Endothelial cell of umbilical vein (primary cell): ENCODE measurements around the gene PPIP5K1. TPM values are rescaled to one million over a fixed set of nuclear protein-coding genes. Genes with fewer than 3 reads are reported as not detected.

Experiments used
- BruUV-seq: library from RNA; stranded (reverse); fragments of 400-500 nt; replicated peaks from 2 replicates; lab custom pipeline; 2021; lab: Mats Ljungman, UMichigan
- CTCF ChIA-PET: fragments of 300-600, 350-600 bp; sonication (Branson Sonifier 250); formaldehyde crosslinking; loops from one replicate; lab custom pipeline; 2021; ENCODE audit warnings: antibody characterized with exemption, inconsistent platforms; lab: Charles Lee
- POLR2A ChIA-PET: fragments of 300-600, 350-600 bp; sonication (Branson Sonifier 250); formaldehyde crosslinking; loops from one replicate; lab custom pipeline; 2021; ENCODE audit warnings: antibody characterized with exemption, inconsistent platforms; lab: Charles Lee
- DNase-seq: peaks from one replicate; pipeline ENCODE4 v3.0.0-alpha.2; 2011; ENCODE audit warnings: low read depth, low spot score
- FAIRE-seq: peaks from 2 replicates; lab custom pipeline; 2011; peaks lifted over from hg19 to GRCh38; lab: Jason Lieb, UNC
- H2AFZ ChIP-seq: 2 replicates; pipeline ENCODE4 v1.6.0; 2012; ENCODE audit warnings: low read depth, low read length, control low read depth, inconsistent platforms
- H3K27ac ChIP-seq: 2 replicates; pipeline ENCODE4 v1.5.1; 2011; ENCODE audit warnings: low read depth, mild to moderate bottlenecking, control low read depth, low read length, moderate library complexity; ENCODE audit not compliant: insufficient read depth
- H3K27me3 ChIP-seq, 2 experiments: 2 replicates each; pipeline versions ENCODE4 v1.6.0 to v1.6.1; 2011; ENCODE audit warnings: low read length in 2 of 2, mixed read lengths in 1 of 2; ENCODE audit not compliant: control insufficient read depth in 2 of 2, insufficient read depth in 2 of 2
- H3K36me3 ChIP-seq, 2 experiments: 2 replicates in 1 of 2; 3 replicates in 1 of 2; pipeline ENCODE4 v1.5.1; 2011; ENCODE audit warnings: low read length in 2 of 2, mild to moderate bottlenecking in 1 of 2, moderate library complexity in 1 of 2; ENCODE audit not compliant: control insufficient read depth in 2 of 2, insufficient read depth in 2 of 2; ENCODE audit errors: extremely low read depth in 1 of 2
- H3K4me1 ChIP-seq: 3 replicates; pipeline ENCODE4 v1.5.1; 2011; ENCODE audit warnings: mild to moderate bottlenecking, low read length; ENCODE audit not compliant: control insufficient read depth, insufficient read depth; ENCODE audit errors: extremely low read depth
- H3K4me2 ChIP-seq: 2 replicates; pipeline ENCODE4 v1.6.1; 2011; ENCODE audit warnings: low read length, control low read depth, mixed read lengths; ENCODE audit not compliant: insufficient read depth
- H3K4me3 ChIP-seq, 3 experiments: fragments of 200-600 bp in 1 of 3; sonication (generic), shearing (Covaris generic) in 1 of 3; replicated peaks in 1 of 3; 2 replicates each; pipeline ENCODE4 v1.5.1; 2011 to 2016; ENCODE audit warnings: control low read depth in 3 of 3, low read length in 3 of 3, mild to moderate bottlenecking in 2 of 3, inconsistent platforms in 1 of 3, low read depth in 1 of 3, moderate library complexity in 1 of 3; ENCODE audit not compliant: insufficient read depth in 1 of 3
- H3K79me2 ChIP-seq: 2 replicates; pipeline ENCODE4 v1.6.0; 2012; ENCODE audit warnings: low read length, inconsistent platforms; ENCODE audit not compliant: control insufficient read depth, insufficient read depth
- H3K9ac ChIP-seq: replicated peaks from 2 replicates; pipeline ENCODE3; 2011; ENCODE audit warnings: low read length, control low read depth; ENCODE audit not compliant: insufficient read depth; ENCODE audit errors: extremely low read depth
- H3K9me1 ChIP-seq: replicated peaks from 3 replicates; pipeline ENCODE4 v1.6.0; 2011; ENCODE audit warnings: mild to moderate bottlenecking, low read length; ENCODE audit not compliant: control insufficient read depth, insufficient read depth; ENCODE audit errors: extremely low read depth
- H3K9me3 ChIP-seq: replicated peaks from 2 replicates; pipeline ENCODE4 v1.5.1; 2012; ENCODE audit warnings: low read length, inconsistent platforms; ENCODE audit not compliant: control insufficient read depth, insufficient read depth
- H4K20me1 ChIP-seq: replicated peaks from 2 replicates; pipeline ENCODE3; 2011; ENCODE audit warnings: mild to moderate bottlenecking, low read length; ENCODE audit not compliant: control insufficient read depth, insufficient read depth; ENCODE audit errors: extremely low read depth
- CTCF ChIP-seq, 2 donors: IDR thresholded peaks; 1 replicate in 1 of 2; 2 replicates in 1 of 2; pipeline ENCODE4 v1.5.1; 2011; ENCODE audit warnings: low read length in 2 of 2, mild to moderate bottlenecking in 2 of 2, moderate library complexity in 2 of 2, control low read depth in 1 of 2, inconsistent platforms in 1 of 2, low read depth in 1 of 2; ENCODE audit not compliant: insufficient read depth in 1 of 2; ENCODE audit errors: extremely low read depth in 1 of 2
- EZH2 ChIP-seq: IDR thresholded peaks from 2 replicates; pipeline ENCODE4 v1.6.1; 2012; ENCODE audit warnings: borderline replicate concordance, low read depth, mild to moderate bottlenecking, moderate library complexity, low read length, inconsistent platforms; ENCODE audit not compliant: severe bottlenecking
- FOS ChIP-seq: IDR thresholded peaks from 2 replicates; pipeline ENCODE4 v1.6.1; 2011; ENCODE audit warnings: mild to moderate bottlenecking, low read length, moderate library complexity, borderline replicate concordance; ENCODE audit not compliant: insufficient read depth
- GATA2 ChIP-seq: IDR thresholded peaks from 2 replicates; pipeline ENCODE4 v1.7.0; 2011; ENCODE audit warnings: low read depth, mild to moderate bottlenecking, moderate library complexity, mixed read lengths, low read length; ENCODE audit not compliant: insufficient read length, insufficient read depth
- JUN ChIP-seq: IDR thresholded peaks from 2 replicates; pipeline ENCODE4 v1.6.1; 2011; ENCODE audit warnings: borderline replicate concordance, low read depth; ENCODE audit not compliant: insufficient read length, insufficient read depth
- MAX ChIP-seq: IDR thresholded peaks from 2 replicates; pipeline ENCODE4 v1.6.1; 2011; ENCODE audit not compliant: insufficient read depth, insufficient read length
- MYC ChIP-seq: IDR thresholded peaks from one replicate; pipeline ENCODE4 v1.6.1; 2011; ENCODE audit warnings: mild to moderate bottlenecking, low read depth, low read length
- POLR2A ChIP-seq: IDR thresholded peaks from 2 replicates; pipeline ENCODE4 v1.6.1; 2012; ENCODE audit warnings: low read depth, mild to moderate bottlenecking, control low read depth, low read length
- POLR2AphosphoS5 ChIP-seq: IDR thresholded peaks from 2 replicates; pipeline ENCODE4 v1.6.1; 2012; ENCODE audit warnings: low read depth, mild to moderate bottlenecking, control low read depth, low read length, moderate library complexity; ENCODE audit not compliant: insufficient read depth
- dilution Hi-C: fragments of 300-500 bp; cut with MboI; formaldehyde crosslinking; loops from one replicate; pipeline ENCODE4 v1.15.0; 2019; ENCODE audit warnings: low sequenced_read_pairs; ENCODE audit not compliant: extremely low pct_ligation_motif_present
- intact Hi-C: fragments of 100-400 bp; cut with micrococcal nuclease; formaldehyde crosslinking; loops from one replicate; pipeline ENCODE4 v1.10.0; 2022
- polyA plus RNA-seq, 4 experiments: library from polyadenylated mRNA; depleted of rRNA in 3 of 4; stranded (reverse) in 3 of 4; unstranded in 1 of 4; fragments of >200 nt; gene quantifications; 2 replicates each; pipeline versions ENCODE4 v1.2.1 to v1.2.3, GENCODE V29; 2011 to 2012; ENCODE audit warnings: missing spikeins in 1 of 4
- total RNA-seq: library from RNA; stranded (reverse); gene quantifications from 2 replicates; pipeline ENCODE4 v1.2.3, GENCODE V29; 2021

Gene PPIP5K1
- total and polyA plus RNA-seq, 2 donors (not counting 3 experiments of a cell fraction or from before 2014, with no cell fraction given): 22.2 to 35.3 TPM

GRCh38 chr15:43545426-43545825 lies 44.6 kb downstream of the PPIP5K1 start:
- Histone ChIP-seq H3K4me3 (no peak overlapping the region), H3K9me1 (no peaks in the 10 kb centered on the region), H3K4me1 (no peaks in the 10 kb centered on the region), H3K9me3 (no peaks in the 10 kb centered on the region), H3K36me3 (no peaks in the 10 kb centered on the region), H3K4me2 (no peak overlapping the region), H3K27me3 (no peaks in the 10 kb centered on the region), H3K79me2 (no peaks in the 10 kb centered on the region), H4K20me1 (no peaks in the 10 kb centered on the region), H3K9ac (no peak overlapping the region), H3K27ac (no peak overlapping the region), H2AFZ (no peak overlapping the region)
- DNase-seq (no peak), FAIRE-seq (no peak)
- BruUV-seq: no TSS peak
- dilution Hi-C loops (no loop called here), intact Hi-C loops (no loop called here)
- CTCF ChIA-PET: no interaction called here
- POLR2A ChIA-PET: no interaction called here
- TF ChIP-seq JUN (no peak), POLR2A (no peak), FOS (no peak), EZH2 (no peak), GATA2 (no peak), MAX (no peak), POLR2AphosphoS5 (no peak), CTCF (IDR thresholded peaks at IDR 0.05; ENCODE audit: extremely low read depth in 1 of 2, insufficient read depth in 1 of 2, low read depth in 1 of 2, low read length in 2 of 2) (no peak), MYC (no peak)
